HG03045 (cell line): Measurements from ENCODE around the gene RXFP2.

ENCODE experiments used
- ATAC-seq: cut with Tn5 transposase; IDR thresholded peaks from one replicate; pipeline ENCODE4 v1.9.1; 2021; ENCODE audit warnings: mild to moderate bottlenecking, moderate library complexity; ENCODE audit not compliant: unreplicated experiment

Gene RXFP2

DNA sequence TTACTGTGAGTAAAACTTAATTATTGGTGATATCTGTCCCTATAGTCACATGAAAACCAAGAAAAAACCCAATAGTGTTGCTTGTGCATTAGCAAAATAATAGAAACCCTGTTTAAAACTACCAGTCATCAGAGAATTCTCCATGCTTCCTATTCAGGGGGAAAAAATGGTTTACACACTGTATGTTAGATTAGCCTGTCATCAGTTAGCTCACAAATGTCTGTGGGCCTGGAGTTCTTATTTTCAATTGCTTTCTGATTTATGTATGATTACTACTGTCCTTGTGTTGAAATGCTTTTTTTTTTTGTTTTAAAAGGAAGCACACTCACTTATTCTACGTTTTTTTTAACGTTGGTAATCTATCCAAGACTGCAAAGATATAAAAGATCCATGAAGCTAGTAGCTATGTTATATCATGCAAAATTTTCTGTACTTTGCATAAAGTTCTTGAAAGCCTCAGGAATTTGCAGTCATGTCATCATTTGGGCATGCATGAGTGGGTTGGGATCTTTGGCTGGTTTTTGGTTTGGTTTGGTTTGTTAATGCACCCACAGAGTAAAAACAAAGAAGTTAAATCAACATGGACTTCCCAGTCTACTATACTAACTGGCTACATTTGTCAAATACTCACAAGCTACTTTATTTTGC lies 25.9 kb downstream of the RXFP2 start:
- no peak for ATAC-seq

DNA sequence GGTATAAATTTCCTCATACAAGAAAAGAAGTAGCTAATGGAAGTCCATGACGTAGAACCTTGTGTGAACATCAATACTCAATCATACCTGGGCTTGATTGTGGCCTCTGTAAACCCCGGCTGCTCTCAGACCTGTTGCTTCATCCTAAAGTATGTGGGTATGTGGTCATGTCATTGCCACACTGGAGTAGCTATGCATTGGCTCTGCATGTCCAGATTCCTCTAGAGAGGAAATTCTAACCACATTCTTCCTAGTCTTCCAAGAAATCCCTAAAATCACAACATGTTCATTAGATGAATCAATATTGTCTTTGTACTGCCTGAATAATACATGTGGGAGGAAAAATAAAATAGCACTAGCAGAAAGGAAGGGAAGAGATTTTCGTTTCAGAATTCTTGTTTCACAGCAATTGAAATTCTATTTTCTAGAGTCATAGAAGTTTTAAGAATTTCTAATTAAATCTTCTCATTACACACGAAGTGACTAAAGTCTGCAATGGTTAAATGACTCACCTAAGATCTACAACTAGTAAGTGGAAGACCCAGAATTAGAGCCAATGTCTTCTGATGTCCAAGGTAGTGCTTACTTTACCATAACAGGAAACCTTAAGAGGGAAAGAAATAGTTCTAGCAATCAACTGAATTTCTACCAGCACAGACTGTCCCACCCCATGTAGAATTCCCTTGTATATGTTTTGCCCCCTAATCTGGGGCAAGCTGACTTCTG lies 28.0 kb downstream of the RXFP2 start:
- ATAC-seq, result no peak

DNA sequence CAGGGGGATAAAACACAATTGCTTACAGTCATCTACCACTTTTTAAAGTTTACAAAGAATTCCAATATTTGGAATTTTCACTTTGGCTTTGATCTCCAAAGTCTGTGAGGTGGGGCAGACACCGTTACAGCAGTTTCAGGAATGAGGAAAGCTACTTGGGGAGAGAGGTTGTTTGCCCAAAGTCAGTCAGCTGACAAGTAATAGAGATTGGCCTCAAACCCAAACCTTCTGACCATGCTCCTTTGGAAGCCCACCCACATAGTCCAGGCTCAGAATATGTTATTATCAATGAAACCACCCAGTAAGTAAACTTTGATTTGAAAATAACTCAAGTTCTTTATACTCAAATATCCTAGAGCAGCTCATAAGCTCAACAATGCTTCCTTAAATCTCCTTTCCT lies 29.0 kb downstream of the RXFP2 start:
- no peak for ATAC-seq

DNA sequence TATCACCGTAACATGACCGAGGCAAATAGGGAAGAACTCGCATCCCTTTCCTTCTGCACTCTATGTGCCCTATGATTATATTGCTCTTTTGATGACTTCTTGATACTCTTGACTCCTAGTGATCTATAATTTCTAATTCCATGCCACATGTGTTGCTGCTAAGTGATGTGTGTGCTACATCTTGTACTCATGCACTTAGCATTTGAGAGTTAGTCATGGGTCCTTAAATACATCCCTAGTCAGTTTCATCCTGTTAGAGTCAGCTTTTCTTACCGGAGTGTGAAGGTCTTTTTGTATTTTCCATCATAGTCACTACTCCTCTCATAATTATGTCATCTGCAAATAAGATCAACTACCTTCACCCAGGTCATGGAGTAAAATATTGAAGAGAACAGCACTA lies 30.2 kb downstream of the RXFP2 start:
- ATAC-seq, result no peak

DNA sequence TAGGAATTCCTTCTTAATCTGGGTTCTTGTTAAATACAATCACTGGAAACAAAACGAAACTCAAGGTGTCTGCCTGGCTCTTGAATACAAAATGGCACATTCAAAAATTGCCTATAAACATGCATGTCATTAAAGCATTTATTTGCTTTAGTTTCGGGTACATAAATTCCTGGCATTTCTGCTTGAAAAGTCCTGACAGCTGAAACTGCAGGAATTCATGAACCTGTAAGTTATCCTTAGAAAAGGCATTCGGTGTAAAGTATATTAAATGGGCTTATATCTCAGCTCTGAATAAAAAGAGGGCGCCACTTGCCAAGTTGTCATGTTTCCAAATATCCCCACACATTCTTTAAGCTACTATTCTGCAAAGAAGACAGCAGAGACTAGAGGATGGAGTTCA lies 32.9 kb downstream of the RXFP2 start:
- no peak for ATAC-seq

DNA sequence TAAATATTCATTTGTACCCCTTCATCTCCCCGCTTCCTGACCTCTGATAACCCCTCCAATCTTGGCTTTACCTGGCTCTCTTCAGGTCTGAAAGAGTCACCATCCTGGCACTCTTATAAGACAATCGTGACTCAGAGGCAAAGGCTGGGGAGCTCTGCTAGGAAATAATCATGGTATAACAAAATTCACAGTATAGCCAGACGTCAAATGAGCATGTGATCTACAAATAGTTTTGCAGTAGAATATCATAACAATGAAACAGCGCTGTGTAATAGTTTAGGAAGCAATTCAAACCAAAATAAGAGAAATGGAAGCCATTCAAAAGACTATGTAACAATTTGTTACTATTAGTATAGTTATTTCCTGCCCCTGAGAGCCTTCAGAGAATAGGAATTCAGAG lies 34.2 kb downstream of the RXFP2 start:
- no peak for ATAC-seq

DNA sequence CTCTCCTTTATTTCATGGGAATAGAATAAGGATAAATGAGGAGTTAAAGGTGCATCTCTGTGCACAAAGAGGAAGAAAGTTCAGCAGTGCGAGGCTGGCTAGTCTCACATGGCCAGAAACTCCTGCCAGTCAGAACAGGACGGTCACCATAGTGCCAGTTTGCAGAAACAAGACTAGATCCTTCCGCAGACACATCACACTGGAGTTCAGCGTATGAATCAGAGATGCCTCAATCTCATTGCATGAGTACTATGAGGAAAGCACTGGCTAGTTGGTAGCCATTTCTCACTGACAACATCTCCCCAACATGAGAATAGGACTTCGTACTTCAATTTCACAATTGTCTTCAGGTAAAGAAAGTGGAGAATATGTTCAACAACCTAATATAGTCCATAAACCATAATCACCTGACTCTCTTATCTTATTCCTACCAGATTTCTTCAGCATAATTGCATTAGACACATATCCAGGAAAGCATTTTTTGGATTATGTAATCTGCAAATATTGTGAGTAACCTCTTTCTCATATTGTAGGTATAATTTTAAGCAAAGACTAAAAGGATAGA lies 34.9 kb downstream of the RXFP2 start:
- ATAC-seq, result no peak

DNA sequence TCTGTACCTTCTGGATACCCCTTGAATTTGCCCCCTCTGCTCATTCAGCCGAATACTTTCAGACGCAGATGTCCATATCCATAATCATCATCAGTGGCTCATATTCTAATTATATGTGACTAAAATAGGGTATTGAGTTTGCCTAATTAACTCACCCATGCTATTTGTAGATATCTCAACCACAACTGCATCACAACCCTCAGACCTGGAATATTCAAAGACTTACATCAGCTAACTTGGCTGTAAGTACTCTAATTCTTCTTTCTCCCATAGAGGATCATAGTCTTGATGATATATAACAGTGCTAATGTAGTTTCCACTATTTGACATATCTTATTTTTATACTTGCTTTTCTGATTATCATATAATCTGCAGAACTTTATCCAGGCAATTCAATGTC lies 35.8 kb downstream of the RXFP2 start:
- no peak for ATAC-seq

DNA sequence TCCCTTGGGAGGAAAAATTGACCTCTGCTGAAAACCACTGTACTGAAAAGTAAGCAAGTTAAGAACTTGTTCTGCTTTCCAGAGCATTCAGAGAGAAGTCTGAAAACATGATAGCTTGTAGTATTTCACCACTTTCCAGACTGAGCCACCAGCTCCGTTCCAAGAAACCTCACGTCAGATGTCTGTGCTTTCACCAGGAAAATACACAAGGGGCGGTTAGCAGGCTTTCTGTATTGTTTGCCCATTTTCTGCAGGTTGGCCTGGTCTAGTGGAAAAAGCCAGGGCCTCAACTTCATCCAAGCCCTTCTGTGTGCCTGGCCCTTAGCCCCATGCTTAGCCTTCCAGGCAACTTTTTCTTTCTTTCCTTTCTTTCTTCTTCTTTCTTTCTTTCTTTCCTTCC lies 36.4 kb downstream of the RXFP2 start:
- ATAC-seq, result no peak

DNA sequence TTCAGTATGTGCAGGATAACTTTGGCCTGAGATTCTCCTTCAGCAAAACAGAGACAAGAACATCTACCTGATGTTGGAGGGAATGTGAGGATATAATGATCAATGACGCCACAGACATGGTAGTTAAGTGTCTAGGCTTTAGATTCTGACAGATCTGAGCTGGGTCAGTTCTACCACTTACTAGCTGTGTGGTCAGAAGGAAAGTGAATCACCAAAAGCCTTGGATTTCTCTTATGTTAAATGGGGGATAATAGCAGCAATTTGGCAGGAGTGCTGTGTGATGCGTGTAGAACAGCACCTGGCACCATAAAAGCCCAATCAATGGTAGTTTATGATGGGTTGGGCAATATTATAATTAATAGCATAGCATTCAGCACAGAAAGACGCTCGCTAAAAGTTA lies 41.7 kb downstream of the RXFP2 start:
- no peak for ATAC-seq

DNA sequence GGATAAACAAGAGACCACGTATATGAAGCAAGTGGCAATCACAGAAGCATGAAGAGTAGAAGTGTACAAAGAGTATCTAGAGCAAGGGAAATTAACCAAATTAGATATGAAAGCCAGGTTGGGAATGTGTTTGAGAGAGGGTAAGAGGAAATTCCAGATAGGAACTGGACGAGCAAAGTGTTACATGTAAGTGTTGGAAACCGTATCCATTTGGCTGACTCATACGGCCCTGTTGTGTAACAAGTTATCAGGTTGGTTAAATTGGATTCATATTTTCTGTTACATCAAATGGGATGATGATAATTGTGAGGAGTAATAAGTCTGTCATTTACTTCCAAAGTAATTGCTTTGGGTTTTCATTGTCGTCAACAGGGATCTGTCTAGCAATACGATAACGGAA lies 46.7 kb downstream of the RXFP2 start:
- ATAC-seq, result no peak

DNA sequence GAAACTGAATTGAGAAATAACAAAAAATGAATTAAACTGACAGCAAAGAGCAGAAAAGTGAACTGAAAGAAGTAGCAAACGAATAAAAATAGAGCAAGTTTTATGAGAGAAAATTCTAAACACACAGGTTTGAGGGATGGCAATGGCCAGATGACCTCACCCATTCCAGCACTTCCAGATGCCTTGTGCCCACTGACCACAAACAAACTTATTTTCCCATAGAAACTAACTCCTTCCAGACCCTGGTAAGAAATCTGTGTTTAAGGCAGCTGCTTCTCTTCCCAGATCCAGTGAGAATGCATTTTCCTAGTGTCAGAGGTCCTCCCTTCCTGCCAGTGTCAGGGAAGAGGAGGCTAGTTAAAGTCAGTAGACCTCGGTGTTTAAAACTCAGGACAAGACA lies 51.7 kb downstream of the RXFP2 start:
- no peak for ATAC-seq

DNA sequence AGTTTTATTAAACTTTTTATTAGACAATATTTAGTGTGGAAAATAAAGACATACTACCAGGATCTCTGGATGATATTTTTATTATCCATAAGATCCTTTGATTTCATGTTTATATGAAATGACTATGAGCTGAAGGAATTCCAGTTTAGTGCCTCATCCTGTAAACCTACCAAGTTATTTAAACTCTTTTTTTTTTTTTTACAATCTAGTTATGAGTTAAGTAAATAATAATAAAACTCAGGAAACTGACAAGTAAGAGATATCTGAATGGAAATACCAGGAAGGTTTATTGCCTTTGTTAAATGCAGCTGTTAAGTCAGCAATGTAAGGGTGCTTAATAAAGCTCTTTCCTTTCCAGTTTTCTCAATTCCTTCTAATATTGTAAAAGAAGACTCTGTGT lies 53.9 kb downstream of the RXFP2 start:
- no peak for ATAC-seq

DNA sequence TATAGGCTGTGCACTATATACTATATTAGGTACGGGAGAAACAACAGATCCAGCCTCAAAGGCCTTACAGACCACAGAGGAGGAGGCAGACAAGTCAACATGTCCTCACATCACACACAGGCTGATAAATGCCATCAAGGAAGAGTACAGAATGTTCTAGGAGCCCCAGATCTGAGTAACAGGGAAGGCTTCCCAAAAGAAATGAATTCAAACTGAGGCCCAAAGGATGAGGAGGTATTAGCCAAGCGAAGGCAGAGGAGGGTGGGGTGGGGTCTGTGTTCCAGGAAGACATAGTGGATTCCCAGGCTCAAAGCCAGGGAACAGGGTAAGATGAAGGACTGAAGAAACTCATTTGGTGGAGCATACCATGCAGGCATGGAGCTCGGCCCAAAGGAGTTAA lies 55.1 kb downstream of the RXFP2 start:
- ATAC-seq, result no peak

DNA sequence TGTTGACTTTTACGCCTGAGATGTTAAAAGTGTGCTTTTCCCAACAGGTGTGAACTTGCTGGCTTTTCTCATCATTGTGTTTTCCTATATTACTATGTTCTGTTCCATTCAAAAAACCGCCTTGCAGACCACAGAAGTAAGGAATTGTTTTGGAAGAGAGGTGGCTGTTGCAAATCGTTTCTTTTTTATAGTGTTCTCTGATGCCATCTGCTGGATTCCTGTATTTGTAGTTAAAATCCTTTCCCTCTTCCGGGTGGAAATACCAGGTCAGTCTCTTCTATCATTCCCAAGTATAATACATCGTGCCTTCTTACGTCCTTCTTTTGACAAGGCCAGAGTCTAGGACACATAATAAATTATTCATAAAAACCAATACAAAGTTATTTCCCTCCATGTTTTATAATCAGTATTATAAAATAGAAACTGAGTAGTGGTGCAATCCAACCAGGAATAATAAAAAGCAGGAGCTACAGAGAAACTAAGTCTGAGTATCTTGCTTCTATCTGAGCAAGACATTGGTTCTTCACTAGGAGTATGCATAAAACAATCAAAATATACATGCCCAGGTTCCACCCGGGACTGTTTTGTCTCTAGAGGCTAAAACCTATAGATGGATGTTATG lies 57.9 kb downstream of the RXFP2 start:
- no peak for ATAC-seq

DNA sequence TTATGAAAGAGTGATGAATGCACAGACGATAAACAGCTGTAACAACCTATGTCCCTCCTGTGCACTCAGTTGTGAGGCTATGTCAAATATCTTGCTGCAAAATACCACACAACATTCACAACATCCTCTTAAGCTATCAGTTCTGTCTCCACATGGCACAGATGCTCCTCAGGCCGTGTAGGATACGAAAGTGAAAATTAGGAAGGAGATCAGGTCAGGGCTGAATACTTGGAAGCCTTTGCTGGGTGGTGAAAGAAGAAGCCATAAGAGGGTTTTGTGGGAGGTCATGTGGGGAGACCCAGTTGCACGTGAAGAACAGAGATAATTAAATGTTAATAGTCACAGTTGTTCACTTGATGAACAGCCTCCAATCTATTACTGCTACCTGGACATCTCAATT lies 58.9 kb downstream of the RXFP2 start:
- no peak for ATAC-seq

DNA sequence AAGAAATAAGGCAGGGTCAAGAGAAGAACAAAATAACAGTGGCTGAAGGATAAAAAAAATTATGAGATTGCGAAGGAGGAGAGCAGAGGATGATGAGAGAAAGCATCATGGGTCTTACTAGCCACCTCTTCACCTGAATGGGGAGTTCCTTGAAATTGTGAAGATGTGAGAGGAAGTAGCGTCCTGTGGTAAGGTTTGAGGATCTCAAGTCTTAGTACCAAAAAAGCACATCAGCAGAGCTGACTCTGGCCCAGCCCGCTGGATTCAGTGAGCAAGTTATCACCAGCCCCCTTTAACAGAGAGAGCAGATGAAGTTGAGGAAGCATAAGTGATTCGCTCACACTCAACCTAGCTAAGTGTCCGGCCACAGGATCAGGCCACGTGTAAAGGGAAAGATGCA lies 61.8 kb downstream of the RXFP2 start:
- no peak for ATAC-seq

DNA sequence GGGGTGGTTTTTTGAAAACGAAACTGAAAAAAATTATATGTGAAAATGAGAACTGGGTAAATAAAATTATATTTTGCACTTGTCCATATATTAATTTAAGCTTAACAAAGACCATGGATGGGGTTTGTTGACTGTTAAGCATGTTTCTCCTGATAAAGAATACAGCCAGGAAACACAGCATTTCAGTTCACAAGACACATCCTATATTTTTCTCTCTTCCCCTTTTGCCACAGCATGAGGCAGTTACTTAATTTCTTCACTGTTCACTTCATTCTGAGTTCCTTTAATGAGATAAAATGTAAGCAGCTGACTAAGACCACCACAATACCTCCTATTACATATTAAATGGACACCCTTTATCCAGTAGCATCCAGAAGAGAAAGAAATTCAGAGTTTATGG lies 64.0 kb downstream of the RXFP2 start:
- no peak for ATAC-seq

DNA sequence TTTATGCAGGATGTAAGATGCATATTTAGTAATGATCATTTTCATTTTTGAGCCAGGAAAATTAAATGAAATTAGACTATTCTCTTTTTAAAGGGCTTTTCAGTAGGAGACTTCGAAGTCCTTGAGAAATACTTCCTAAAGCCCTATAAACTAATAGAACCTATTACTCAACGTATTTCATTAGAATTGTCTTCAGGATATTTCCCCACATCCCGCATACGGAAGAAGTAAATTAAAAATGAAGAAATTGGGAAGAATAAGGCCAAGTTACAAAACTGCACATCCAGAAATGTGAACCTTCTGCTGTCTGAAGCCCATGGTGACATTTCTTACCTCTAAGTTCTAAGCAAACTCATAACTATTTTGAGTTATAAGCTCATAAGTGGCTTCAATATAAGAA lies 66.5 kb downstream of the RXFP2 start:
- no peak for ATAC-seq

DNA sequence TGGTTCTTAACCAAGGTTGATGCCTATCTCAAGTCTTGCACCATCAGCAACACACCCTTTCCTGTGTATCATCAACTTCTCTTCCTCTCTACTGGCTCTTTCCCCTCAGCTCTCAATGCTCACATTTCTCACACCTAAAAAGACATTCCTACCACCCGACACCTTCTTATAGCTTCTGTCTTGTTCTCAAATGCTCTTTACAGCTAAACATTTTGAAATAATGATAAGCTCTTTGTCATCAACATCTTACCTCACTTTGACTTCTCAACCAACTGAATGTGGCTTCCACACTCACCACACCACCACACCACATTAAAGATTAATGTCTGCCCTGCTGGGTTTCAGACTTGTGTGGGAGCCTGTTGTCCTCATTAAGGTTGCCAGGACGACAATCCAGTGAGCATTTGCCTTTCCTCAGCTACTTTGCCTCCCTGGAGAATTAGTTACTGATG lies 67.8 kb downstream of the RXFP2 start:
- no peak for ATAC-seq

DNA sequence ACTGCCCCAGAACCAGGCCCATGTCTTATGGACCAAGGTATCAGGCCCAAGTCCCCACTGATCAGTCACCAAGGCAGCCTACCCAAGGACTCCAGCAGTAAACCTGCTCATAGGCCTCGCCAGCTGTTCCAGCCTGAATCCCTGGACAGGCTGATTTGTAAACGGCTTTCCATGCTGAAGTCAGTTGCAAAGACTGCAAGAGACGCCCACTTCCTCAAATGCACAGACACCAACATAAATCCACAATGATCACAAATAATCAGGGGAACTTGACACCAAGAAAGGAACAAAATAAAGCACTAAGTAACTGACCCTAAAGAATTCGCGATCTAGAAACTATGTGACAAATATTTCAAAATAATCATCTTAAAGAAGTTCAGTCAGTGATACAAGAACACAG lies 75.2 kb downstream of the RXFP2 start:
- ATAC-seq, result no peak
